Fibroblast of mammary gland (primary cell): ENCODE results near the gene CT45A10.
"Not testable (repeated sequence)": the region's sequence is repeated elsewhere in the genome, so short reads cannot be mapped to it uniquely, and the experiment has no call there.

Experiments used
- DNase-seq: peaks from one replicate; pipeline ENCODE4 v3.0.0-alpha.2; 2010; ENCODE audit warnings: low read depth
- H3K4me3 ChIP-seq: 2 replicates; pipeline ENCODE4 v1.5.1; 2011; ENCODE audit warnings: low read depth, mild to moderate bottlenecking, low read length, moderate library complexity; ENCODE audit not compliant: control insufficient read depth
- TF ChIP-seq, protein P1 (sequence below): conservative IDR thresholded peaks from 2 replicates; pipeline ENCODE4 v1.5.1; 2011; ENCODE audit warnings: low read depth, low read length, inconsistent platforms; ENCODE audit not compliant: control insufficient read depth, insufficient read depth

The CT45A10 gene

GRCh38 chrX:135892781-135893180 lies 463 bp downstream of the CT45A10 start:
- TF ChIP-seq, protein P1, sequence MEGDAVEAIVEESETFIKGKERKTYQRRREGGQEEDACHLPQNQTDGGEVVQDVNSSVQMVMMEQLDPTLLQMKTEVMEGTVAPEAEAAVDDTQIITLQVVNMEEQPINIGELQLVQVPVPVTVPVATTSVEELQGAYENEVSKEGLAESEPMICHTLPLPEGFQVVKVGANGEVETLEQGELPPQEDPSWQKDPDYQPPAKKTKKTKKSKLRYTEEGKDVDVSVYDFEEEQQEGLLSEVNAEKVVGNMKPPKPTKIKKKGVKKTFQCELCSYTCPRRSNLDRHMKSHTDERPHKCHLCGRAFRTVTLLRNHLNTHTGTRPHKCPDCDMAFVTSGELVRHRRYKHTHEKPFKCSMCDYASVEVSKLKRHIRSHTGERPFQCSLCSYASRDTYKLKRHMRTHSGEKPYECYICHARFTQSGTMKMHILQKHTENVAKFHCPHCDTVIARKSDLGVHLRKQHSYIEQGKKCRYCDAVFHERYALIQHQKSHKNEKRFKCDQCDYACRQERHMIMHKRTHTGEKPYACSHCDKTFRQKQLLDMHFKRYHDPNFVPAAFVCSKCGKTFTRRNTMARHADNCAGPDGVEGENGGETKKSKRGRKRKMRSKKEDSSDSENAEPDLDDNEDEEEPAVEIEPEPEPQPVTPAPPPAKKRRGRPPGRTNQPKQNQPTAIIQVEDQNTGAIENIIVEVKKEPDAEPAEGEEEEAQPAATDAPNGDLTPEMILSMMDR, result no peak
- no peak overlapping the region for H3K4me3 ChIP-seq
- DNase-seq, result no peak

DNA sequence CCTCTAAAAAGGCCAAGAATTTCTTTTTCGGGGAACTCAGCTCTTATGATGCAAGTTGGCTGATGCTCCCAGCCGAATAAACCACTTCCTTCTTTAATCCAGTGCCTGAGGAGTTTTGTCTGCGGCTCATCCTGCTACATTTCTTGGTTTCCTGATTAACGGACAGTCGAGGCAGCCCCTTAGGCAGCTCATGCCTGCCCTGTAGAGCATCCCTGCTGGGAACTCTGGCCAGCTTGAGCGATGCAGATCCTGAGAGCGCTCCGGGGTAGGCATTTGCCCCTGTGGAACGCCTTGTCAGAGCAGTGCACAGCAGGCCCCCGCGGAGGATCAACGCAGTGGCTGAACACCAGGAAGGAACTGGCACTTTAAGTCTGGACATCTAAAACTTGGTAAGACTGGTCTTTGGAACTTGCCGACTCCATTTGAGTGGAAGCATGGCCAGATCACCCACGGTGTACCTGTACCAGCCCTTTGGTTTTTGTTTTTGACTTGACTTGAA lies 3.1 kb downstream of the CT45A10 start:
- TF ChIP-seq, protein P1, result no peak
- no peak overlapping the region for H3K4me3 ChIP-seq
- DNase-seq, result no peak

DNA sequence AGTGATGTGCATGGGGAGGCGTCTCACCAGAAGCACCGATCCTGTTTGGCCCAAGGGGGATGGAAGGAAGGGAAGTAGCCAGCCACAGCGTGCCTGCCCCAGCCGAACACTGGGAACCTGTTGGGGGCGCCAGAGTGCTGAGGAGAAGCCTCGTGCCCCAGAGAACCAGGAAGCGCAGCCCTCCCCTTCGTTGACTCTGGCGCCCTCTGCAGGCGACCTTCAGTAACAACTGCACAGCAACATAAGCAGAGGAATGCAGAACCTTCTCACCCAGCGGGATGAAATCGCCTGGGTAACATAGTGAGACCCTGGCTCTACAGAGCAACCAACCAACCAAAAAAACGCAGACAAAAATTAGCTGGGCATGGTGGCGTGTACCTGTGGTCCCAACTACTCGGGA lies 4.3 kb downstream of the CT45A10 start:
- not testable (repeated sequence) for DNase-seq, H3K4me3 ChIP-seq

DNA sequence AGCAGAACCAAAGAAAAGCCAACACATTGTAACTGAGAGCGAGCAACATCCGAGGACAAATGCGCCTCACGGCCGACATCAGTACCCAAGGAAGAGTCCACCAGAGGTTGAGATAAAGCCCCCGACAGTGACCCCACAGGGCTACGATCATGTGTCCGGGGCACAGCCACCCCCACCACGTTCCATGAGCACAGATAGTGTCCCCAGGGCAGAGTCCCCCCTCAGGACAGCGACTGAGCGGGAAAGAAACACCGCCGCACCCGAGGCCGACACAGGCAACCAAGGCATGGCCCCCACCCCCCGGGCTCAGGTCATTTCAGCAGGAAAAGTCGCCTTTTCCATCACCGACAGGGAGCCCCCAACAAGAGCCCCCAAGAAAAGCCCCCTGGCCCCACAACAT lies 5.0 kb downstream of the CT45A10 start:
- H3K4me3 ChIP-seq, DNase-seq: not testable (repeated sequence)

GRCh38 chrX:135882741-135883140 lies 10.5 kb downstream of the CT45A10 start:
- H3K4me3 ChIP-seq, DNase-seq: not testable (repeated sequence)

- H3K4me3 ChIP-seq, DNase-seq: not testable (repeated sequence)
Measured at GRCh38 chrX:135871712-135872111, 21.5 kb downstream of the CT45A10 start, which contains the start of gene CT45A9. Gene CT45A9 (minus strand): TSS chrX:135871812. CDS start chrX:135868061, 3,751 bp downstream.

- not testable (repeated sequence) for H3K4me3 ChIP-seq, DNase-seq
Measured at GRCh38 chrX:135854438-135854837, 38.8 kb downstream of the CT45A10 start, which contains the start of gene CT45A8. Gene CT45A8 (minus strand): TSS chrX:135854538. CDS start chrX:135850783, 3,755 bp downstream.

DNA sequence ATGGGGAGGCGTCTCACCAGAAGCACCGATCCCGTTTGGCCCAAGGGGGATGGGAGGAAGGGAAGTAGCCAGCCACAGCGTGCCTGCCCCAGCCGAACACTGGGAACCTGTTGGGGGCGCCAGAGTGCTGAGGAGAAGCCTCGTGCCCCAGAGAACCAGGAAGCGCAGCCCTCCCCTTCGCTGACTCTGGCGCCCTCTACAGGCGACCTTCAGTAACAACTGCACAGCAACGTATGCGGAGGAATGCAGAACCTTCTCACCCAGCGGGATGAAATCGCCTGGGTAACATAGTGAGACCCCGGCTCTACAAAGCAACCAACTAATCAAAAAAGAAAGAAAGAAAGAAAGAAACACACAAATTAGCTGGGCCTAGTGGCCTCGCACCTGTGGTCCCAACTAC lies 56.1 kb downstream of the CT45A10 start, which contains the start of gene CT45A7:
CT45A7 (minus strand) TSS at position 101 of the 400 bp plus-strand sequence. CDS start 3,747 bp downstream, outside the sequence.
- DNase-seq, result not testable (repeated sequence)

More for the DNA sequence above, 56.1 kb downstream of the CT45A10 start, which contains the start of gene CT45A7:
- H3K4me3 ChIP-seq, result not testable (repeated sequence)
